Esophagus squamous epithelium (tissue), 4 donors: ENCODE data around the gene LDLRAD2.

Experiments
- POLR2A ChIP-seq, 4 donors: fragments of 450-650 bp; IDR thresholded peaks; one replicate each; pipeline ENCODE4 v1.6.1; 2017; ENCODE audit warnings: antibody characterized with exemption in 4 of 4, mild to moderate bottlenecking in 4 of 4, moderate library complexity in 3 of 4
- TF ChIP-seq, protein P1 (sequence below), 6 experiments: fragments of 450-650 bp in 4 of 6; fragments of 200-600 bp in 2 of 6; sonication (generic) in 2 of 6; IDR thresholded peaks; one replicate each; pipeline ENCODE4 v1.5.1; 2016 to 2019; ENCODE audit warnings: antibody characterized with exemption in 6 of 6, mild to moderate bottlenecking in 4 of 6, moderate library complexity in 4 of 6

DNA sequence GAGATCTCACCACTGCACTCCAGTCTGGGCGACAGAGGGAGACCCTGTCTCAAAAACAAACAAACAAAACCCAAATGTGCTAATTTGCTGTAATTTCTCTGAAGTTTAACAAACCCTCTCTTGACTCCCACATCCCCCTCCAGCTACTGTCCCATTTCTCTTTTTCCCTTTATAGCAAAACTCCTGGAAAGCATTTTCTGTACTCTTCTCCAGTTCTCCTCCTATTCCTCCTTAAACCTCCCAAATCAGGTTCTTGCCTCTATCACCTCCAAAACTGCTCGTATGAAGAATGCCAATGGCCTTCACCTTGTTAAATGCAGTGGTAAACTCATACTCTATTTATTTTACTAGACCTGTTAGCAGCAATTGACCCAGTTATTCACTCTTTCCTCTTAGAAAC is 25.4 kb upstream of the LDLRAD2 start:
- TF ChIP-seq, protein P1, sequence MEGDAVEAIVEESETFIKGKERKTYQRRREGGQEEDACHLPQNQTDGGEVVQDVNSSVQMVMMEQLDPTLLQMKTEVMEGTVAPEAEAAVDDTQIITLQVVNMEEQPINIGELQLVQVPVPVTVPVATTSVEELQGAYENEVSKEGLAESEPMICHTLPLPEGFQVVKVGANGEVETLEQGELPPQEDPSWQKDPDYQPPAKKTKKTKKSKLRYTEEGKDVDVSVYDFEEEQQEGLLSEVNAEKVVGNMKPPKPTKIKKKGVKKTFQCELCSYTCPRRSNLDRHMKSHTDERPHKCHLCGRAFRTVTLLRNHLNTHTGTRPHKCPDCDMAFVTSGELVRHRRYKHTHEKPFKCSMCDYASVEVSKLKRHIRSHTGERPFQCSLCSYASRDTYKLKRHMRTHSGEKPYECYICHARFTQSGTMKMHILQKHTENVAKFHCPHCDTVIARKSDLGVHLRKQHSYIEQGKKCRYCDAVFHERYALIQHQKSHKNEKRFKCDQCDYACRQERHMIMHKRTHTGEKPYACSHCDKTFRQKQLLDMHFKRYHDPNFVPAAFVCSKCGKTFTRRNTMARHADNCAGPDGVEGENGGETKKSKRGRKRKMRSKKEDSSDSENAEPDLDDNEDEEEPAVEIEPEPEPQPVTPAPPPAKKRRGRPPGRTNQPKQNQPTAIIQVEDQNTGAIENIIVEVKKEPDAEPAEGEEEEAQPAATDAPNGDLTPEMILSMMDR (IDR thresholded peaks at IDR 0.05): no peak
- TF ChIP-seq POLR2A (IDR thresholded peaks at IDR 0.05): no peak
